ENCODE data around the gene TRERF1.

Gene TRERF1

GRCh38 chr6:42363926-42364849, 87.5 kb downstream of the TRERF1 start:
- no peak for DNase-seq

- no peak for DNase-seq
Observed at GRCh38 chr6:42361036-42361435, 90.7 kb downstream of the TRERF1 start.

GRCh38 chr6:42359021-42359420, 92.7 kb downstream of the TRERF1 start:
- DNase-seq: no peak

- no peak for DNase-seq
Observed at GRCh38 chr6:42355416-42355815, 96.3 kb downstream of the TRERF1 start.

GRCh38 chr6:42354702-42355101, 97.0 kb downstream of the TRERF1 start:
- DNase-seq: no peak

GRCh38 chr6:42352856-42353564, 98.7 kb downstream of the TRERF1 start:
- no peak for DNase-seq

GRCh38 chr6:42350911-42351310, 100.8 kb downstream of the TRERF1 start:
- DNase-seq: no peak

- no peak for DNase-seq
Observed at GRCh38 chr6:42349753-42350511, 101.8 kb downstream of the TRERF1 start.

- no peak for DNase-seq
Observed at GRCh38 chr6:42347456-42347855, 104.3 kb downstream of the TRERF1 start.

GRCh38 chr6:42345696-42346416, 105.9 kb downstream of the TRERF1 start:
- no peak for DNase-seq

GRCh38 chr6:42344756-42345155, 107.0 kb downstream of the TRERF1 start:
- DNase-seq: no peak

- DNase-seq: no peak
Observed at GRCh38 chr6:42341771-42342553, 109.8 kb downstream of the TRERF1 start.

- DNase-seq: no peak
Observed at GRCh38 chr6:42341221-42341620, 110.5 kb downstream of the TRERF1 start.

- no peak for DNase-seq
Observed at GRCh38 chr6:42340511-42340910, 111.2 kb downstream of the TRERF1 start.

GRCh38 chr6:42339991-42340401, 111.7 kb downstream of the TRERF1 start:
- DNase-seq: no peak

GRCh38 chr6:42338744-42339222, 112.9 kb downstream of the TRERF1 start:
- no peak for DNase-seq

GRCh38 chr6:42337985-42338743, 113.6 kb downstream of the TRERF1 start:
- no peak for DNase-seq

GRCh38 chr6:42336431-42336830, 115.3 kb downstream of the TRERF1 start:
- no peak for DNase-seq

GRCh38 chr6:42335896-42336295, 115.8 kb downstream of the TRERF1 start:
- no peak for DNase-seq

- no peak for DNase-seq
Observed at GRCh38 chr6:42334870-42335269, 116.9 kb downstream of the TRERF1 start.

GRCh38 chr6:42333612-42334011, 118.1 kb downstream of the TRERF1 start:
- DNase-seq: peak; percentile 91 to 92

Data from Kasumi-1 (cell line).